GM12875 (cell line): Measurements from ENCODE around the gene AHNAK2.

Experiments used
- H3K4me3 ChIP-seq: one replicate; pipeline ENCODE4 v1.5.1; 2011; ENCODE audit warnings: low read depth, low read length, control low read depth
- CTCF ChIP-seq: IDR thresholded peaks from 2 replicates; pipeline ENCODE4 v1.5.1; 2011; ENCODE audit warnings: low read depth, mild to moderate bottlenecking, control low read depth, inconsistent platforms, low read length, moderate library complexity, borderline replicate concordance; ENCODE audit not compliant: insufficient read depth

Gene AHNAK2

GRCh38 chr14:104942586-104942985 is 35.6 kb downstream of the AHNAK2 start:
- H3K4me3 ChIP-seq = no peak overlapping the region
- TF ChIP-seq CTCF = no peak

GRCh38 chr14:104941508-104942365 is 36.4 kb downstream of the AHNAK2 start:
- no peak for TF ChIP-seq CTCF

GRCh38 chr14:104940526-104941150 is 37.5 kb downstream of the AHNAK2 start:
- no peak for TF ChIP-seq CTCF
- H3K4me3 ChIP-seq = no peak overlapping the region

More at GRCh38 chr14:104941508-104942365, 36.4 kb downstream of the AHNAK2 start:
- H3K4me3 ChIP-seq = no peak overlapping the region

GRCh38 chr14:104939666-104940410 is 38.3 kb downstream of the AHNAK2 start:
- no peak for TF ChIP-seq CTCF
- H3K4me3 ChIP-seq = no peak overlapping the region

- H3K4me3 ChIP-seq = no peak overlapping the region
- no peak for TF ChIP-seq CTCF
Observed at GRCh38 chr14:104938960-104939359, 39.2 kb downstream of the AHNAK2 start.

- H3K4me3 ChIP-seq = no peak overlapping the region
- no peak for TF ChIP-seq CTCF
Observed at GRCh38 chr14:104938436-104938835, 39.7 kb downstream of the AHNAK2 start.
